Peyer's patch (tissue), 4 donors: ENCODE measurements around the gene BAHD1.

Source experiments
- CTCF ChIP-seq, 6 experiments: fragments of 450-650 bp in 4 of 6; fragments of 200-600 bp in 2 of 6; sonication (generic) in 1 of 6; IDR thresholded peaks; one replicate each; pipeline ENCODE4 v1.5.1; 2017 to 2019; ENCODE audit warnings: antibody characterized with exemption in 6 of 6, mild to moderate bottlenecking in 3 of 6, moderate library complexity in 1 of 6
- POLR2A ChIP-seq, 2 donors: fragments of 450-650 bp; IDR thresholded peaks; one replicate each; pipeline ENCODE4 v1.5.1; 2017; ENCODE audit warnings: antibody characterized with exemption in 2 of 2, mild to moderate bottlenecking in 2 of 2, moderate library complexity in 2 of 2

- TF ChIP-seq CTCF (IDR thresholded peaks at IDR 0.05) (peak in 3 of 6 experiments; percentile 4 to 11 (median 8)), POLR2A (IDR thresholded peaks at IDR 0.05) (peak in 1 of 2 donors; percentile 41)
These were observed at the start of gene BAHD1 for GRCh38 chr15:40440743-40441564.
